GM23338 (cell line): ENCODE measurements around the gene ULBP3. TPM values are rescaled to one million over a fixed set of nuclear protein-coding genes. Genes with fewer than 3 reads are reported as not detected.

Experiments
- ATAC-seq: fragments of 200-7000 bp; cut with Tn5 transposase; 3 replicates; pipeline ENCODE4 v1.9.1; 2020
- DNase-seq: peaks from one replicate; pipeline ENCODE4 v3.0.0-alpha.2; 2015; ENCODE audit warnings: low spot score
- H2AFZ ChIP-seq: fragments of 200-600 bp; sonication (generic); 2 replicates; pipeline ENCODE4 v1.8.0; 2016; ENCODE audit warnings: antibody characterized with exemption, mild to moderate bottlenecking, moderate library complexity
- H3F3A ChIP-seq: fragments of 200-600 bp; sonication (generic); replicated peaks from 2 replicates; pipeline ENCODE4 v1.8.0; 2017; ENCODE audit warnings: antibody characterized with exemption, mixed run types, low read depth
- H3K27ac ChIP-seq: fragments of 200-600 bp; sonication (generic); 2 replicates; pipeline ENCODE4 v1.6.1; 2016; ENCODE audit warnings: low read depth
- H3K27me3 ChIP-seq: fragments of 200-600 bp; sonication (generic); 2 replicates; pipeline ENCODE4 v1.8.0; 2016; ENCODE audit warnings: mild to moderate bottlenecking, mixed run types, moderate library complexity; ENCODE audit not compliant: insufficient read depth
- H3K36me3 ChIP-seq: fragments of 200-600 bp; sonication (generic); 2 replicates; pipeline ENCODE4 v1.8.0; 2016; ENCODE audit warnings: mild to moderate bottlenecking; ENCODE audit not compliant: insufficient read depth
- H3K4me1 ChIP-seq: fragments of 200-600 bp; sonication (generic); 2 replicates; pipeline ENCODE4 v1.8.0; 2016; ENCODE audit warnings: mild to moderate bottlenecking, moderate library complexity; ENCODE audit not compliant: insufficient read depth
- H3K4me2 ChIP-seq: fragments of 200-600 bp; sonication (generic); 2 replicates; pipeline ENCODE4 v1.7.1; 2017; ENCODE audit warnings: mixed run types
- H3K4me3 ChIP-seq: fragments of 200-600 bp; sonication (generic); 2 replicates; pipeline ENCODE4 v1.6.1; 2016; ENCODE audit warnings: mixed run types
- H3K79me2 ChIP-seq: fragments of 200-600 bp; sonication (generic); replicated peaks from 2 replicates; pipeline ENCODE4 v1.8.0; 2017; ENCODE audit warnings: mild to moderate bottlenecking; ENCODE audit not compliant: insufficient read depth
- H3K9me2 ChIP-seq: fragments of 200-600 bp; sonication (generic); 2 replicates; pipeline ENCODE4 v1.8.0; 2017; ENCODE audit not compliant: insufficient read depth
- H4K20me1 ChIP-seq: fragments of 200-600 bp; sonication (generic); replicated peaks from 2 replicates; pipeline ENCODE4 v1.8.0; 2017; ENCODE audit warnings: mild to moderate bottlenecking; ENCODE audit not compliant: insufficient read depth
- H3K27ac Mint-ChIP-seq: 2 replicates; pipeline ENCODE4 v1.8.0; 2020; ENCODE audit warnings: inconsistent platforms, mild to moderate bottlenecking, moderate library complexity, mixed read lengths
- H3K27me3 Mint-ChIP-seq: 3 replicates; pipeline ENCODE4 v1.8.0; 2022; ENCODE audit warnings: low read depth, mild to moderate bottlenecking, moderate library complexity, mixed read lengths, inconsistent platforms; ENCODE audit not compliant: insufficient read depth, poor library complexity
- H3K36me3 Mint-ChIP-seq: 3 replicates; pipeline ENCODE4 v1.8.0; 2021; ENCODE audit warnings: low read depth, mild to moderate bottlenecking, inconsistent platforms, moderate library complexity, mixed read lengths
- H3K4me1 Mint-ChIP-seq: 3 replicates; pipeline ENCODE4 v1.8.0; 2020; ENCODE audit warnings: mild to moderate bottlenecking, inconsistent platforms, mixed read lengths
- H3K4me3 Mint-ChIP-seq: 3 replicates; pipeline ENCODE4 v1.8.0; 2021; ENCODE audit warnings: moderate library complexity, mild to moderate bottlenecking, inconsistent platforms, mixed read lengths
- H3K9me3 Mint-ChIP-seq: 3 replicates; pipeline ENCODE4 v1.8.0; 2020; ENCODE audit warnings: moderate library complexity, mild to moderate bottlenecking, inconsistent platforms, mixed read lengths
- JUNB ChIP-seq: IDR thresholded peaks from one replicate; pipeline ENCODE4 v1.6.1; 2016; ENCODE audit warnings: antibody characterized with exemption; ENCODE audit not compliant: unreplicated experiment
- POLR2AphosphoS5 ChIP-seq: IDR thresholded peaks from 2 replicates; pipeline ENCODE4 v1.6.1; 2016; ENCODE audit warnings: antibody characterized with exemption, low read depth
- REST ChIP-seq: IDR thresholded peaks from one replicate; pipeline ENCODE4 v1.6.1; 2018; ENCODE audit warnings: antibody characterized with exemption; ENCODE audit not compliant: unreplicated experiment
- ZNF331 ChIP-seq: fragments of 250-450 bp; sonication (Bioruptor Pico); IDR thresholded peaks from 2 replicates; pipeline ENCODE4 v1.5.0; 2020; ENCODE audit warnings: low read depth, mild to moderate bottlenecking, moderate library complexity
- ZNF462 ChIP-seq: fragments of 250-450 bp; sonication (Bioruptor Pico); IDR thresholded peaks from 2 replicates; pipeline ENCODE4 v1.5.0; 2020; ENCODE audit warnings: mild to moderate bottlenecking, moderate library complexity
- polyA plus RNA-seq: library from polyadenylated mRNA; unstranded; fragments of >200 nt; fragmentation: Nextera tagmentation; extraction: Ambion mirVana; gene quantifications from 2 replicates; pipeline ENCODE4 v1.2.1, GENCODE V29; 2016
- total RNA-seq: library from RNA; depleted of rRNA; stranded (reverse); fragments of >200 nt; shearing (Covaris generic); gene quantifications from 2 replicates; pipeline ENCODE4 v1.2.3, GENCODE V29; 2014

ULBP3 gene
- total and polyA plus RNA-seq, 2 experiments from 2014 or later: 0.60 to 4.2 TPM

- TF ChIP-seq ZNF462 (CRISPR knock-in tag): no peak
These were observed 46.8 kb upstream of the ULBP3 start (continued) for GRCh38 chr6:150115769-150116168.

- TF ChIP-seq JUNB (no peak), ZNF331 (CRISPR knock-in tag) (no peak)
- H4K20me1 ChIP-seq: no peaks in the 10 kb centered on the region
- Mint-ChIP-seq H3K27me3 (peaks cover 2% of the 10 kb centered on the region), H3K9me3 (peaks cover 5% of the 10 kb centered on the region; the same call in 1 of the 3 replicates), H3K4me1 (no peaks in the 10 kb centered on the region), H3K36me3 (no peaks in the 10 kb centered on the region), H3K4me3 (no peak overlapping the region), H3K27ac (no peak overlapping the region)
- H3F3A ChIP-seq: no peaks in the 10 kb centered on the region
- H3K4me1 ChIP-seq: no peaks in the 10 kb centered on the region
- ATAC-seq: no peak
- no peak overlapping the region for H3K27ac ChIP-seq
- H2AFZ ChIP-seq: no peak overlapping the region
- H3K36me3 ChIP-seq: no peaks in the 10 kb centered on the region
- H3K9me2 ChIP-seq: no peaks in the 10 kb centered on the region
- H3K4me3 ChIP-seq: no peak overlapping the region
- DNase-seq: no peak
- H3K4me2 ChIP-seq: no peak overlapping the region
- no peaks in the 10 kb centered on the region for H3K27me3 ChIP-seq
- no peaks in the 10 kb centered on the region for H3K79me2 ChIP-seq
These were observed 43.3 kb upstream of the ULBP3 start for GRCh38 chr6:150112233-150112632.

DNA sequence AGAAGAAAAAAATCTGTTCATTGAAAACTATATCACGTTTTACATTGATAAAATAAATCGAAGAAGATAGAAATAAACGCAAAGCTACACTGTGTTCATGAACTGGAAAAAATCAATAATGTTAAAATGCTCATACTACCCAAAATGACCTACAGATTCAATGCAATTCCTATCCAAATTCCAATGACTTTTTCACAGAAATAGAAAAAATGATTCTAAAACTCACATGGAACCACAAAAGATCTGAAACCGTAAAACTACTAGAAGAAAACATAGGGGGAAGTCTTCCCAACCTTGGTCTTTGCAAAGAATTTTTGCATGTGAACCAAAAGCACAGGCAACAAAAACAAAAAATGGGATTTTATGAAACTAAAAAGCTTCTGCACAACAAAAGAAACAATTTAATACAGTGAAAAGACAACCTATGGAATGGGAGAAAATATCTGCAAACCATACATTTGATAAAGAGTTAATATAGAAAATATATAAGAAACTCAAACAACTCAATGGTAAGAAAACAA lies 33.9 kb upstream of the ULBP3 start:
- H3K4me1 ChIP-seq: no peaks in the 10 kb centered on the region
- no peak overlapping the region for H3K4me3 Mint-ChIP-seq
- no peak overlapping the region for H2AFZ ChIP-seq
- peaks cover 7% of the 10 kb centered on the region for H3K27me3 Mint-ChIP-seq
- H3K27ac ChIP-seq: no peak overlapping the region
- H3K4me2 ChIP-seq: no peak overlapping the region
- no peak overlapping the region for H3K4me3 ChIP-seq
- no peaks in the 10 kb centered on the region for H3K79me2 ChIP-seq
- H3K9me2 ChIP-seq: no peaks in the 10 kb centered on the region
- no peak for DNase-seq
- H3K4me1 Mint-ChIP-seq: no peaks in the 10 kb centered on the region
- H3K9me3 Mint-ChIP-seq: no peaks in the 10 kb centered on the region; the same call in 2 of the 3 replicates
- no peaks in the 10 kb centered on the region for H3K36me3 Mint-ChIP-seq
- no peak for ATAC-seq
- H3K27ac Mint-ChIP-seq: no peak overlapping the region
- no peaks in the 10 kb centered on the region for H4K20me1 ChIP-seq
- H3F3A ChIP-seq: no peaks in the 10 kb centered on the region
- H3K27me3 ChIP-seq: no peaks in the 10 kb centered on the region
- no peaks in the 10 kb centered on the region for H3K36me3 ChIP-seq
- TF ChIP-seq POLR2AphosphoS5 (no peak), JUNB (no peak), REST (no peak)
